ENCODE measurements around the gene PANK2.

DNA sequence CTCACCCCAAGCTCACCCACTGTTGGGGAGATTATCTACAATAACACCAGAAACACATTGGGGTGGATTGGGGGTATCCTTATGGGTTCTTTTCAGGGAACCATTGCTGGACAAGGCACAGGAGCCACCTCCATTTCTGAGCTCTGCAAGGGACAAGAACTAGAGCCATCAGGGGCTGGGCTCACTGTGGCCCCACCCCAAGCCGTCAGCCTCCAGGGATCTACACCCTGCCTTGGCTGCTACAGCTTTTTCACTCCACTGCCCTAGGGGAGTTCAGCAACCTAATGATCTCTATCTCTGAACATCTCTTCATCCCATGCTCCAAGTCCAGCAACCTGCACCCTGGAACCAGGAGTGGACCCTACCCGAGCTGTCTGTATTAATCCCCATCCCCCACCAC lies 21.4 kb upstream of the PANK2 start:
- TF ChIP-seq, protein P1, sequence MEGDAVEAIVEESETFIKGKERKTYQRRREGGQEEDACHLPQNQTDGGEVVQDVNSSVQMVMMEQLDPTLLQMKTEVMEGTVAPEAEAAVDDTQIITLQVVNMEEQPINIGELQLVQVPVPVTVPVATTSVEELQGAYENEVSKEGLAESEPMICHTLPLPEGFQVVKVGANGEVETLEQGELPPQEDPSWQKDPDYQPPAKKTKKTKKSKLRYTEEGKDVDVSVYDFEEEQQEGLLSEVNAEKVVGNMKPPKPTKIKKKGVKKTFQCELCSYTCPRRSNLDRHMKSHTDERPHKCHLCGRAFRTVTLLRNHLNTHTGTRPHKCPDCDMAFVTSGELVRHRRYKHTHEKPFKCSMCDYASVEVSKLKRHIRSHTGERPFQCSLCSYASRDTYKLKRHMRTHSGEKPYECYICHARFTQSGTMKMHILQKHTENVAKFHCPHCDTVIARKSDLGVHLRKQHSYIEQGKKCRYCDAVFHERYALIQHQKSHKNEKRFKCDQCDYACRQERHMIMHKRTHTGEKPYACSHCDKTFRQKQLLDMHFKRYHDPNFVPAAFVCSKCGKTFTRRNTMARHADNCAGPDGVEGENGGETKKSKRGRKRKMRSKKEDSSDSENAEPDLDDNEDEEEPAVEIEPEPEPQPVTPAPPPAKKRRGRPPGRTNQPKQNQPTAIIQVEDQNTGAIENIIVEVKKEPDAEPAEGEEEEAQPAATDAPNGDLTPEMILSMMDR (IDR thresholded peaks at IDR 0.05; ENCODE audit: borderline replicate concordance, extremely low read depth, low read length, poor library complexity, severe bottlenecking), result no peak
- no peak for TF ChIP-seq EZH2 (IDR thresholded peaks at IDR 0.05; ENCODE audit: borderline replicate concordance, low read depth, low read length, severe bottlenecking)
